Measurements from ENCODE around the gene MRPL14. TPM values are rescaled to one million over a fixed set of nuclear protein-coding genes. Genes with fewer than 3 reads are reported as not detected.
"Not testable (repeated sequence)": the region's sequence is repeated elsewhere in the genome, so short reads cannot be mapped to it uniquely, and the experiment has no call there.

Gene MRPL14
- total RNA-seq, 2 experiments from 2014 or later, result 10.4 to 11.5 TPM

DNA sequence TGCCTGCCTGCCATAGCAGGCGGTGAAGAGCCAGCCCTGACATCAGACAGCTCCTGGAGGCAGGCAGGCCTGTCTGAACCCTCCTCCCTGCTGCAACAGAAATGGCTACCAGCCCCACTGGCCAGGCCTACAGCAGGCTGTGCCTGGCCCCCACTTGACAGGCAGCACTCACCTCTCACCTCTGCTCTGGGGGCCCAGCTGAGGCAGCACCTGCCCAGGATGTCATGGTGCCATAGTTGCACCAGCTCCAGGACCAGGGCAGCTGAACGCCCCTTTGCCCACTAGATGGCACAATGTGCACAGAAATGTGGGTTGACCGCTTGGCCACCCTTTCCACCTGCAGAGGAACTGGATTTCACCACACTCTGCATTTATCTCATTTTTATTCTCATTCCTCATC is 30.6 kb downstream of the MRPL14 start:
- Mint-ChIP-seq H3K9me3 (no peaks in the 10 kb centered on the region), H3K27ac (no peak overlapping the region), H3K4me3 (no peak overlapping the region), H3K36me3 (ENCODE audit: low read depth) (no peaks in the 10 kb centered on the region), H3K27me3 (no peaks in the 10 kb centered on the region), H3K4me1 (ENCODE audit: low read depth) (no peaks in the 10 kb centered on the region)
- Histone ChIP-seq H3K27ac (ENCODE audit: low read depth in 1 of 2, low read length in 2 of 2) (no peak overlapping the region), H3K36me3 (ENCODE audit: insufficient read depth, low read length) (peaks cover 7% of the 10 kb centered on the region), H3K9me3 (ENCODE audit: control insufficient read depth in 1 of 2, insufficient read depth in 1 of 2, low read length in 2 of 2) (no peaks in the 10 kb centered on the region), H3K4me1 (ENCODE audit: insufficient read depth, low read length) (no peaks in the 10 kb centered on the region), H3K4me3 (ENCODE audit: low read length) (no peak overlapping the region), H3K27me3 (ENCODE audit: control insufficient read depth in 1 of 2, insufficient read depth in 2 of 2, low read length in 2 of 2) (no peaks in the 10 kb centered on the region)
- peak; percentile 95 for ATAC-seq (ENCODE audit: poor library complexity)
- TF ChIP-seq, protein P1, sequence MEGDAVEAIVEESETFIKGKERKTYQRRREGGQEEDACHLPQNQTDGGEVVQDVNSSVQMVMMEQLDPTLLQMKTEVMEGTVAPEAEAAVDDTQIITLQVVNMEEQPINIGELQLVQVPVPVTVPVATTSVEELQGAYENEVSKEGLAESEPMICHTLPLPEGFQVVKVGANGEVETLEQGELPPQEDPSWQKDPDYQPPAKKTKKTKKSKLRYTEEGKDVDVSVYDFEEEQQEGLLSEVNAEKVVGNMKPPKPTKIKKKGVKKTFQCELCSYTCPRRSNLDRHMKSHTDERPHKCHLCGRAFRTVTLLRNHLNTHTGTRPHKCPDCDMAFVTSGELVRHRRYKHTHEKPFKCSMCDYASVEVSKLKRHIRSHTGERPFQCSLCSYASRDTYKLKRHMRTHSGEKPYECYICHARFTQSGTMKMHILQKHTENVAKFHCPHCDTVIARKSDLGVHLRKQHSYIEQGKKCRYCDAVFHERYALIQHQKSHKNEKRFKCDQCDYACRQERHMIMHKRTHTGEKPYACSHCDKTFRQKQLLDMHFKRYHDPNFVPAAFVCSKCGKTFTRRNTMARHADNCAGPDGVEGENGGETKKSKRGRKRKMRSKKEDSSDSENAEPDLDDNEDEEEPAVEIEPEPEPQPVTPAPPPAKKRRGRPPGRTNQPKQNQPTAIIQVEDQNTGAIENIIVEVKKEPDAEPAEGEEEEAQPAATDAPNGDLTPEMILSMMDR (IDR thresholded peaks at IDR 0.05), result peak; percentile 73
- intact Hi-C loops (cut with DNase I, micrococcal nuclease), result loop anchor here (1.0 to 10.0 kb wide), 6 partner anchors 56 to 358 kb away; partner anchors contain the start of gene NFKBIE (in 1 of the 2)
- DNase-seq, result peak; percentile 64 to 87 (median 70)
- ChIA-PET CTCF (interaction anchor here (0.6 to 1.0 kb wide), 11 partner anchors 28 to 372 kb away, joined by 3 to 8 read pairs (median 3); partner anchors contain the start of gene SLC35B2), POLR2A (interaction anchor here (0.7 to 1.0 kb wide), 3 partner anchors 31 to 58 kb away, joined by 3 read pairs; partner anchors contain the start of gene TMEM63B)

DNA sequence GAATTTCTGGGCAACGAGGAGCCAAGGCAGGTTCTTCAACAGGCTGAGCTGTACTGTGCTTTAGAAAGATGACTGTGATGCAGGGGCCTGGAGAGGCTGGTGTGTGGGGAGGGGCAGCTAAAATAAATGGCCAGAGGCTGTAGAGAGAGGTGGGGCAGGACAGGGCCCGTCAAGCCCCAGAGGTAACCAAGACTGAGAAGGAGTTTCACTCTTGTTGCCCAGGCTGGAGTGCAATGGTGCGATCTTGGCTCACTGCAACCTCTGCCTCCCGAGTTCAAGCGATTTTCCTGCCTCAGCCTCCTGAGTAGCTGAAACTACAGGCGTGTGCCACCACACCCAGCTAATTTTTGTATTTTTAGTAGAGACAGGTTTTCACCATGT is 32.0 kb downstream of the MRPL14 start:
- not testable (repeated sequence) for H3K36me3 Mint-ChIP-seq (ENCODE audit: low read depth)

DNA sequence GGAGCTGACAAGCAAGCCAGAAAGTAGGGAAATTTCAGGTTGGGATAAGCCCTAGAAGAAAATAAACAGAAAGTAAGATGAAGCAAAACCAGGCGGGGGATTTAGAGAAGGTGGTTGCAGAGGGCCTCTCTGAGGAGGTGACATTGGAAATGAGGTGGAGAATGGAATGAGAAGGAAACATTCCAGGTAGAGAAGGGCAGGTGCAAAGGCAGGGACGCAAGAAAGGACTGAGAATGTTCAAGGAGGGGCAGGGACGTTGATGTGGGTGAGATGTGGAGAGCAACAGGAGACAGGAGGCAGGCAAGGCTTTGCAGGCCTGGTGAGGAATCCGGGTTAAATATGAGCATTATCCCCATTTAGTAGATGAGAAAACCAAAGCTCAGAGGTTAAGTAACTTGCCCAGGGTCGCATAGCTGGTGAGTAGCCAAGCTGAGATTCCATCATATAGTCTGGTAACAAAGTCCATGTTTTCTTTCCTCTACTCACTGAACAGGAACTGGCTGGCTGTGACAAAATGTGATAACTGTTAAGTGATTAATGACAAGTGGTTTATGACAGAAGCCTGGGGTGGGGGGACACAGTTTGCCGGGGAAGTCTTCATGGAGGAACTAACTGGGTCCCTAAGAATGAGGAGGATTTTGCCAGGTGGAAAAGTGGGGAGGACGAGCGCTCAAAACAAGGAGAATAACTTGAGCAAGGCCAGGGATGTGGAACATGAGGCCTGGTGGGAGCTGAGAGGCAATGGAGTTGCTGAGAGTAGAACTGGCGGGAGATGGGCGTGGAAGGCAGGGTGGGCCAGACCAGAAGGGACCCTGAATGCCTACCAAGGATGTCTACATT is 32.6 kb downstream of the MRPL14 start:
- Mint-ChIP-seq H3K27me3 (no peaks in the 10 kb centered on the region), H3K4me3 (no peak overlapping the region), H3K27ac (no peak overlapping the region), H3K4me1 (ENCODE audit: low read depth) (no peaks in the 10 kb centered on the region), H3K36me3 (ENCODE audit: low read depth) (no peaks in the 10 kb centered on the region), H3K9me3 (no peaks in the 10 kb centered on the region)
- no peaks in the 10 kb centered on the region for H3K9me3 ChIP-seq (ENCODE audit: control insufficient read depth in 1 of 2, insufficient read depth in 1 of 2, low read length in 2 of 2)
- TF ChIP-seq, protein P1 (IDR thresholded peaks at IDR 0.05), result no peak
- no peak overlapping the region for H3K27ac ChIP-seq (ENCODE audit: low read depth in 1 of 2, low read length in 2 of 2)
- no peak overlapping the region for H3K4me3 ChIP-seq (ENCODE audit: low read length)
- ChIA-PET CTCF (interaction anchor here (0.5 kb wide), 1 partner anchor 1465 kb away, joined by 3 read pairs; no protein-coding TSS in a partner anchor), POLR2A (no interaction called here)
- peaks cover 4% of the 10 kb centered on the region for H3K36me3 ChIP-seq (ENCODE audit: insufficient read depth, low read length)
- DNase-seq, result no peak
- no peak for ATAC-seq (ENCODE audit: poor library complexity)
- intact Hi-C loops (cut with DNase I, micrococcal nuclease), result loop anchor here (5.0 to 10.0 kb wide), 3 partner anchors 143 to 360 kb away; partner anchors contain the start of gene NFKBIE (in 1 of the 2)
- H3K27me3 ChIP-seq (ENCODE audit: control insufficient read depth in 1 of 2, insufficient read depth in 2 of 2, low read length in 2 of 2), result no peaks in the 10 kb centered on the region
- H3K4me1 ChIP-seq (ENCODE audit: insufficient read depth, low read length), result no peaks in the 10 kb centered on the region

More for the DNA sequence above, 32.0 kb downstream of the MRPL14 start:
- DNase-seq; H3K27me3 Mint-ChIP-seq; H3K4me3 ChIP-seq (ENCODE audit: low read length); H3K9me3 Mint-ChIP-seq; H3K4me1 ChIP-seq (ENCODE audit: insufficient read depth, low read length); H3K27ac ChIP-seq (ENCODE audit: low read depth in 1 of 2, low read length in 2 of 2); POLR2A ChIA-PET; ATAC-seq (ENCODE audit: poor library complexity); H3K4me3 Mint-ChIP-seq; H3K27ac Mint-ChIP-seq; H3K9me3 ChIP-seq (ENCODE audit: control insufficient read depth in 1 of 2, insufficient read depth in 1 of 2, low read length in 2 of 2); H3K36me3 ChIP-seq (ENCODE audit: insufficient read depth, low read length); H3K4me1 Mint-ChIP-seq (ENCODE audit: low read depth); H3K27me3 ChIP-seq (ENCODE audit: control insufficient read depth in 1 of 2, insufficient read depth in 2 of 2, low read length in 2 of 2): not testable (repeated sequence)
- intact Hi-C loops (cut with DNase I, micrococcal nuclease), result loop anchor here (5.0 to 10.0 kb wide), 3 partner anchors 142 to 360 kb away; partner anchors contain the start of gene NFKBIE (in 1 of the 2)
- CTCF ChIA-PET, result interaction anchor here (0.5 kb wide), 1 partner anchor 1466 kb away, joined by 3 read pairs; no protein-coding TSS in a partner anchor
